ENCODE data around the gene ADIPOQ.
"Not testable (repeated sequence)": the region's sequence is repeated elsewhere in the genome, so short reads cannot be mapped to it uniquely, and the experiment has no call there.

DNA sequence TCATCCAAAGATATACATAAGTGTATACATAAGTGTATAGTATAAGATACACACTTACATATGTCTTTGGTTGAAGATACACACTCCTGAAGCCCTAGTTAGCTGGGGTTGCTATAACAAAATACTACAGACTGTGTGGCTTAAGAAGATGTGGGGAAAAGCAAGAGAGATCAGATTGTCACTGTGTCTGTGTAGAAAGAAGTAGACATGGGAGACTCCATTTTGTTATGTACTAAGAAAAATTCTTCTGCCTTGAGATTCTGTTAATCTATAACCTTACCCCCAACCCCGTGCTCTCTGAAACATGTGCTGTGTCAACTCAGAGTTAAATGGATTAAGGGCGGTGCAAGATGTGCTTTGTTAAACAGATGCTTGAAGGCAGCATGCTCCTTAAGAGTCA is 50.6 kb downstream of the ADIPOQ start:
- TF ChIP-seq, protein P1, sequence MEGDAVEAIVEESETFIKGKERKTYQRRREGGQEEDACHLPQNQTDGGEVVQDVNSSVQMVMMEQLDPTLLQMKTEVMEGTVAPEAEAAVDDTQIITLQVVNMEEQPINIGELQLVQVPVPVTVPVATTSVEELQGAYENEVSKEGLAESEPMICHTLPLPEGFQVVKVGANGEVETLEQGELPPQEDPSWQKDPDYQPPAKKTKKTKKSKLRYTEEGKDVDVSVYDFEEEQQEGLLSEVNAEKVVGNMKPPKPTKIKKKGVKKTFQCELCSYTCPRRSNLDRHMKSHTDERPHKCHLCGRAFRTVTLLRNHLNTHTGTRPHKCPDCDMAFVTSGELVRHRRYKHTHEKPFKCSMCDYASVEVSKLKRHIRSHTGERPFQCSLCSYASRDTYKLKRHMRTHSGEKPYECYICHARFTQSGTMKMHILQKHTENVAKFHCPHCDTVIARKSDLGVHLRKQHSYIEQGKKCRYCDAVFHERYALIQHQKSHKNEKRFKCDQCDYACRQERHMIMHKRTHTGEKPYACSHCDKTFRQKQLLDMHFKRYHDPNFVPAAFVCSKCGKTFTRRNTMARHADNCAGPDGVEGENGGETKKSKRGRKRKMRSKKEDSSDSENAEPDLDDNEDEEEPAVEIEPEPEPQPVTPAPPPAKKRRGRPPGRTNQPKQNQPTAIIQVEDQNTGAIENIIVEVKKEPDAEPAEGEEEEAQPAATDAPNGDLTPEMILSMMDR (IDR thresholded peaks at IDR 0.05; ENCODE audit: low read length), result not testable (repeated sequence)
- TF ChIP-seq EZH2 (IDR thresholded peaks at IDR 0.05; ENCODE audit: borderline replicate concordance, low read length), result not testable (repeated sequence)

Data from OCI-LY1 (cell line).